HuH-7 (cell line): ENCODE data around the gene USP22.
"Not testable (repeated sequence)": the region's sequence is repeated elsewhere in the genome, so short reads cannot be mapped to it uniquely, and the experiment has no call there.

Experiments
- DNase-seq: peaks from one replicate; pipeline ENCODE4 v3.0.0; 2011; ENCODE audit warnings: low spot score

USP22 gene

GRCh38 chr17:20988001-20988636 is 54.7 kb downstream of the USP22 start:
- DNase-seq: no peak

- no peak for DNase-seq
Measured at GRCh38 chr17:20987511-20987910, 55.3 kb downstream of the USP22 start.

- DNase-seq: no peak
Measured at GRCh38 chr17:20986767-20987510, 55.9 kb downstream of the USP22 start.

- DNase-seq: no peak
Measured at GRCh38 chr17:20983359-20983637, 59.5 kb downstream of the USP22 start.

- no peak for DNase-seq
Measured at GRCh38 chr17:20982589-20983358, 60.0 kb downstream of the USP22 start.

GRCh38 chr17:20981046-20981920 is 61.5 kb downstream of the USP22 start:
- no peak for DNase-seq

- DNase-seq: no peak
Measured at GRCh38 chr17:20979792-20980083, 63.1 kb downstream of the USP22 start.

GRCh38 chr17:20979007-20979791 is 63.6 kb downstream of the USP22 start:
- not testable (repeated sequence) for DNase-seq

GRCh38 chr17:20977609-20978253 is 65.1 kb downstream of the USP22 start:
- DNase-seq: not testable (repeated sequence)

- DNase-seq: no peak
Measured at GRCh38 chr17:20975566-20975965, 67.2 kb downstream of the USP22 start.

GRCh38 chr17:20970329-20970728 is 72.5 kb downstream of the USP22 start:
- DNase-seq: no peak

- no peak for DNase-seq
Measured at GRCh38 chr17:20968913-20969616, 73.7 kb downstream of the USP22 start.

- no peak for DNase-seq
Measured at GRCh38 chr17:20967776-20968175, 75.0 kb downstream of the USP22 start.

GRCh38 chr17:20966870-20967269 is 75.9 kb downstream of the USP22 start:
- no peak for DNase-seq

GRCh38 chr17:20965492-20965891 is 77.3 kb downstream of the USP22 start:
- DNase-seq: no peak

- DNase-seq: no peak
Measured at GRCh38 chr17:20961586-20961985, 81.2 kb downstream of the USP22 start.

- no peak for DNase-seq
Measured at GRCh38 chr17:20960871-20961270, 81.9 kb downstream of the USP22 start.

- no peak for DNase-seq
Measured at GRCh38 chr17:20955427-20956323, 87.1 kb downstream of the USP22 start.

- DNase-seq: no peak
Measured at GRCh38 chr17:20954794-20955193, 88.0 kb downstream of the USP22 start.
